ENCODE results near the gene TRPM2. TPM values are rescaled to one million over a fixed set of nuclear protein-coding genes. Genes with fewer than 3 reads are reported as not detected.

TRPM2 gene
- total and polyA plus RNA-seq, 4 experiments from 2014 or later = 0.37 to 1.7 (median 1.3) TPM; not detected in 1

DNA sequence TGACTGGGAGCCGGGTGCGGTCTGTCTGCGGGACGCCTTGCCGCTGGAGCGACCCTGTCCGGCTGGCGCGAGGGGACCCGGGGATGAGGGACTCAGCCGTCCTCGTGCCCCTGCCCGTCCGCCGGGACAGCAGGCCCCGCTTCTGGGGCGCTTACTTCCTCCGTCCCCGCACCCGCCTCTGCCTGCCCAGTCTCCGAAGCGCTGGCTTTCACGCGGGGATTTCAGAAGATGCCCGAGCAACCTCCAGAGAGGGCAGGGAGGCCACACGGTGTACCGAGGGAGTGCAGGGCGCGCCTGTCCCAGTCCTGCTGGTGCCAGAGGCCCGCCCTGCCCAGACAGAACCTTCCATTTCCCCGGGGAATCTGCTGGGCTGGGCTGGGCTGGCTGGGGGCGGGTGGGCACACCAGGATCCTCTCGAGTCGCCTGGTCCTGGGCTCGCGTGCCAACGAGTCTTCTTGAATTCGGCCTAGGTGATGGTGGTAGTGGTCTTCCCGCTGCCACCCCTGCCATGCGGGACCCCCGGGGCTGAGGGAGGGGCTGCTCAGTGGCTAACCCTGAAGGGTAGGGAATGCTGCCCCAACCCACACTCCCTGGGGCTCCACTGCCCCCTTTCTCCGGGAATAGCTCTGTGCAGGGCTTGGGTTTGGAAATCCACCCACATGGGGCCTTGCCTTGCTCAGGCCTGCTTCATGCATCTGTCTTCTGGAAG is 2.5 kb upstream of the TRPM2 start:
- H3K4me1 Mint-ChIP-seq = peaks cover 21 to 41% (median 31%) of the 10 kb centered on the region in 4 donors

DNA sequence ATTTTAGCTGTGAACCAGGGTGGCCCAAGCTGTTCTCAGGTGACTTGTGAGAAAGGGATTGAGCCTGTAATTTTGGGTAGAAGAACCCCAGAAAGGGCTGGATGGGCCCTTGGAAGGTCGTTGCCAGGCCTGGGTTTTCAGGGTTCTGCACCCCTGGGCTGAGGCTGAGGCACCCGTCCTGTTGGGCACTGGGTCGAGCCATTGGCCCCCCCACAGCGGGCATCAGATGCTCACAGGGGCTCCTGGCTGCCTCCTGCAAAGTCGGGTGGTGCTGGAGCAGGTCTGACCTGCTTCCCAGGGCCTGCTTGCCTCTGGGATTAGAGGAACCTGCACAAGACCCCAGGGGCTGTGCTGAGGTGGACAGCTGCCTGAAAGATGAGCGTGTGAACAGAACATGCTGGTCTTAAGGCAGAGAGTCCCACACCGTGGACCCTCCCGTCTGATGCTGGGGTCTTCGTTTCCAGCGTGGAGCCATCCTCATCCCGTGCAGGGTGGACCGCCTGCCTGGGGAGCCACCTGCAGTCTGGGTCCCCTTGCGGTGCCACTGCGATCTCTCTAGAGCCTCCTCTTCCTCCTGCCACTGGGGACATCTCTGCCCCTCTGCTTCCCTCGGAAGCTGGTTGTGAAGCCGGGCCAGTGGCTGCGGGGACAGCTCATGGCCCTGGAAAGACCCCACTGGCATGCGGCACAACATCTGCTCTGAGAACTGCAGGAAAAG is 1.7 kb upstream of the TRPM2 start:
- H3K4me3 ChIP-seq (ENCODE audit: low read length in 2 of 2) = no peak overlapping the region
- intact Hi-C loops (cut with micrococcal nuclease) = no loop called here
- no peak overlapping the region for H3K27ac ChIP-seq (ENCODE audit: low read depth, low read length)
- ChIA-PET POLR2A (ENCODE audit: partially characterized antibody) (no interaction called here), CTCF (ENCODE audit: partially characterized antibody) (no interaction called here)
- H3K36me3 ChIP-seq (ENCODE audit: insufficient read depth, low read length) = no peaks in the 10 kb centered on the region
- Mint-ChIP-seq H3K27me3 (peaks cover 7 to 8% of the 10 kb centered on the region in 2 donors), H3K4me3 (peak overlapping the region in 1 of 8 donors; percentile 13), H3K9me3 (no peaks in the 10 kb centered on the region), H3K27ac (peak overlapping the region in 1 of 7 donors; percentile 44), H3K36me3 (no peaks in the 10 kb centered on the region), H3K4me1 (peaks cover 21 to 48% (median 35%) of the 10 kb centered on the region in 4 donors)
- H3K9me3 ChIP-seq (ENCODE audit: control insufficient read depth in 1 of 2, low read length in 2 of 2) = no peaks in the 10 kb centered on the region
- peaks cover 37% of the 10 kb centered on the region for H3K4me1 ChIP-seq (ENCODE audit: insufficient read depth, low read length)
- no peaks in the 10 kb centered on the region for H3K27me3 ChIP-seq (ENCODE audit: insufficient read depth, low read length)
- DNase-seq = no peak

More for the DNA sequence above, 2.5 kb upstream of the TRPM2 start:
- no peaks in the 10 kb centered on the region for H3K9me3 Mint-ChIP-seq
- intact Hi-C loops (cut with micrococcal nuclease) = no loop called here
- no peak for DNase-seq
- POLR2A ChIA-PET (ENCODE audit: partially characterized antibody) = no interaction called here
- Histone ChIP-seq H3K4me1 (ENCODE audit: insufficient read depth, low read length) (peaks cover 37% of the 10 kb centered on the region), H3K4me3 (ENCODE audit: low read length in 2 of 2) (no peak overlapping the region), H3K27me3 (ENCODE audit: insufficient read depth, low read length) (no peaks in the 10 kb centered on the region), H3K36me3 (ENCODE audit: insufficient read depth, low read length) (no peaks in the 10 kb centered on the region), H3K27ac (ENCODE audit: low read depth, low read length) (no peak overlapping the region), H3K9me3 (ENCODE audit: control insufficient read depth in 1 of 2, low read length in 2 of 2) (no peaks in the 10 kb centered on the region)
- no peaks in the 10 kb centered on the region for H3K36me3 Mint-ChIP-seq
- CTCF ChIA-PET (ENCODE audit: partially characterized antibody) = no interaction called here
- H3K27me3 Mint-ChIP-seq = peaks cover 7 to 8% of the 10 kb centered on the region in 2 donors
- H3K27ac Mint-ChIP-seq = no peak overlapping the region
- H3K4me3 Mint-ChIP-seq = peak overlapping the region in 1 of 8 donors; percentile 13

DNA sequence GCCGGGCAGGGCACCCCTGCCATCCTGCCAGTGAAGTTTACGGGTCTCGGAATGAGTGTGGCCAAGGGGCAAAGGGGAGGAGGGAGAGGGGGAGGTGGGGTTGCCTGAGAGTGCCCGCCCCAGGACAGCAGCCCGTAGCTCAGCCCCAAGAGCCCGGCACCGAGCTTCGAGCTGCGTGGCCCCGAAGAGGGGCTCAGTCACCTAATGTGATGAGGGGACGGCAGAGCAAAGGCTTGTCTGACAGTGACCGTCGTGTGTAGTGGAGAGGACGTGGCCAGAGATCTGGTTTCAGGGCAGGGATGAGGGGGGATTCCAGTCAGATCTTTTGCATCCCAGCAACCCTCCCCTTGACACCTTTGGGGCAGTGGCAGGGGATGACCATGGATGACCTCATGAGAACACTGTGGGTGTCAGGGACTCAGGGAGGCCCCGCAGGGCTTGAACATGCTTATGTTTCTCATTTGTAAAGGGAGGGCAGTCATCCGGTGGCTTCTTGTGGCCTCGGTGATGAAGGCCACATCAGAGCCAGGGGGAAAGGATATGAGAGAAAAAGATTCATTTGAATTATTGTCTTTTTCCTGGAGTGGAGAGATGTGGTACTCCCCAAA is 1.1 kb upstream of the TRPM2 start:
- no peak overlapping the region for H3K27ac ChIP-seq (ENCODE audit: low read depth, low read length)
- no peak for DNase-seq
- Mint-ChIP-seq H3K27me3 (peaks cover 7 to 8% of the 10 kb centered on the region in 2 donors), H3K27ac (peak overlapping the region in 1 of 7 donors; percentile 44), H3K4me3 (peak overlapping the region in 4 of 8 donors; percentile 30 to 85 (median 82)), H3K4me1 (peaks cover 21 to 48% (median 36%) of the 10 kb centered on the region in 4 donors), H3K9me3 (no peaks in the 10 kb centered on the region), H3K36me3 (no peaks in the 10 kb centered on the region)
- no peaks in the 10 kb centered on the region for H3K27me3 ChIP-seq (ENCODE audit: insufficient read depth, low read length)
- peaks cover 37% of the 10 kb centered on the region for H3K4me1 ChIP-seq (ENCODE audit: insufficient read depth, low read length)
- intact Hi-C loops (cut with micrococcal nuclease) = no loop called here
- H3K4me3 ChIP-seq (ENCODE audit: low read length in 2 of 2) = no peak overlapping the region
- no peaks in the 10 kb centered on the region for H3K36me3 ChIP-seq (ENCODE audit: insufficient read depth, low read length)
- ChIA-PET CTCF (ENCODE audit: partially characterized antibody) (no interaction called here), POLR2A (ENCODE audit: partially characterized antibody) (interaction anchor here (1.5 to 1.6 kb wide), 2 partner anchors 13 to 14 kb away, joined by 4 to 6 read pairs; no protein-coding TSS in a partner anchor)
- H3K9me3 ChIP-seq (ENCODE audit: control insufficient read depth in 1 of 2, low read length in 2 of 2) = no peaks in the 10 kb centered on the region

DNA sequence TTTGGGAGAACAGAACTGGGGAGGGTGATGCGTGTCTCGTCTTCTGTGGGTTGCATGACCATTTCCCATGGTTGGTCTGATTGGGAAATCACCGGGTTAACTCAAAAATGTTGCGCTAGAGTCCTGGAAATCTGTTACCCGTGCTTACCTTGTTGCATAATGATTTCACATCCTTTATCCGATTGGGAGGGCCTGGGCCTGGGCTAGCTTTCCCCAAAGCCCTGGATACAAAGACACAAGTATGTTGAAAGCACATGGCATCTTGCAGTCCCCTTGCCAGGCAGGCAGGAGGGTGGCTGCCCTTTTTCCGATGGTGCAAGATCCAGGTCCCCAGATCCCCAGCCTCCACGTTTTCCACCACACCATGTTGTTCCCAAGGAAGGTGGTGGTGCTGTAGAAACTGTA is 582 bp downstream of the TRPM2 start:
- no peak for DNase-seq
- intact Hi-C loops (cut with micrococcal nuclease) = no loop called here

DNA sequence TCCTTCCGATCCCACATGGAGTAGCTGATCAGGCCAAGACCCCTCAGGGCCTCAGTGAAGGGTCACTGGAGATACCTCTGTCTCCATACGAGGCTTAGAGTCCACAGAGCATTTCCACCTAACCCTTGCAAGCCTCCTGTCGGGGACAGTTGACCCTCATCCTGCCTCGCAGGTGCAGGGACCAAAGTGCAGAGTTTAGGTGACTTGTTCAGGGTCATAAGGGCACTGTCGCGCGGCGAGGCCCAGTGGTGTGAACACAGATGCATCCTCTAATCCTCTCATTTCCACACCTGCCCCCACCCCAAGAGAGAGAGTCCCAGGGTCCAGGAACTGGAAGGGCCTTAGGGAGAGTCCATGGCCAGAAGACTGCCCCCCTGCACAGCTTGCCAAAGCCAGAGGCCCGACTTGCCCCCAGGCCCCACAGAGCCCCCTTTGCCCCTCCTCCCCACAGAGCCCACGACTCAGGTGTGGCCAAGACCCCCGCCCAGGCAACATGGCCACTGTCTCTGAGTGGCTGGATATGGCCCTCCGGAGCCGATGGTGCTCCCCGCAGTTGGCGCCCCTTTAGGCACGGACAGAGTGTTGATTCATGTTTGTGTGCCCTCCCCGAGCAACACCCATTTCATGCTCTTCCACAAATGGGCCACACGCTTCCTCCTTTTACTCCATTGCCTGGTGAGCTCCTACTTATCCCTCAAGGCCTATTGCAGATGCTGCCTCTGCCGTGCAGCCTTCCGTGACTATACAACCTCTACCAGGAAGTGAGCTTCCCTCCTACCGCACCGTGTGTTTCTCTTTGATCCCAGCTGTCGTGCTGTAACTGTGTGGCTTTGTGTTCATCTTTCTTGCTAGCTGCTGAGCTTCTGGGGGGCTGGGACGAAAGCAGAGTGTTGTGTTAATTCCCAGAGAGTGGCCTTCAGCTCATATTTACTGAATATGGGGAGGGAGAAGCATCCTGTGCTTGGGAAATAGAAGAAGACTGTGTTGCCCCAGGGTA is 1.7 kb downstream of the TRPM2 start:
- H3K36me3 Mint-ChIP-seq = no peaks in the 10 kb centered on the region
- no peak overlapping the region for H3K27ac ChIP-seq (ENCODE audit: low read depth, low read length)
- H3K4me3 Mint-ChIP-seq = peak overlapping the region in 7 of 8 donors; percentile 47 to 90 (median 75)
- H3K4me1 Mint-ChIP-seq = peaks cover 23 to 56% (median 36%) of the 10 kb centered on the region in 4 donors
- intact Hi-C loops (cut with micrococcal nuclease) = no loop called here
- no peaks in the 10 kb centered on the region for H3K27me3 ChIP-seq (ENCODE audit: insufficient read depth, low read length)
- POLR2A ChIA-PET (ENCODE audit: partially characterized antibody) = no interaction called here
- peaks cover 37% of the 10 kb centered on the region for H3K4me1 ChIP-seq (ENCODE audit: insufficient read depth, low read length)
- no peak for DNase-seq
- H3K9me3 Mint-ChIP-seq = no peaks in the 10 kb centered on the region
- CTCF ChIA-PET (ENCODE audit: partially characterized antibody) = no interaction called here
- peaks cover 3 to 4% of the 10 kb centered on the region in 2 donors for H3K27me3 Mint-ChIP-seq
- H3K4me3 ChIP-seq (ENCODE audit: low read length in 2 of 2) = no peak overlapping the region
- H3K36me3 ChIP-seq (ENCODE audit: insufficient read depth, low read length) = no peaks in the 10 kb centered on the region
- H3K9me3 ChIP-seq (ENCODE audit: control insufficient read depth in 1 of 2, low read length in 2 of 2) = no peaks in the 10 kb centered on the region
- peak overlapping the region in 5 of 7 donors; percentile 19 to 89 (median 62) for H3K27ac Mint-ChIP-seq

More for the DNA sequence above, 582 bp downstream of the TRPM2 start:
- Mint-ChIP-seq H3K27ac (peak overlapping the region in 3 of 7 donors; percentile 22 to 70 (median 63)), H3K27me3 (peaks cover 7% of the 10 kb centered on the region in 2 donors), H3K4me1 (peaks cover 21 to 53% (median 35%) of the 10 kb centered on the region in 4 donors), H3K36me3 (no peaks in the 10 kb centered on the region), H3K4me3 (peak overlapping the region; percentile 15 to 90 (median 79)), H3K9me3 (no peaks in the 10 kb centered on the region)
- H3K4me3 ChIP-seq (ENCODE audit: low read length in 2 of 2) = no peak overlapping the region
- H3K27ac ChIP-seq (ENCODE audit: low read depth, low read length) = no peak overlapping the region
- H3K9me3 ChIP-seq (ENCODE audit: control insufficient read depth in 1 of 2, low read length in 2 of 2) = no peaks in the 10 kb centered on the region
- H3K27me3 ChIP-seq (ENCODE audit: insufficient read depth, low read length) = no peaks in the 10 kb centered on the region
- H3K4me1 ChIP-seq (ENCODE audit: insufficient read depth, low read length) = peaks cover 37% of the 10 kb centered on the region
- ChIA-PET POLR2A (ENCODE audit: partially characterized antibody) (interaction anchor here (1.1 to 1.6 kb wide), 3 partner anchors 12 to 16 kb away, joined by 3 to 6 read pairs (median 4); no protein-coding TSS in a partner anchor), CTCF (ENCODE audit: partially characterized antibody) (interaction anchor here (1.3 kb wide), 1 partner anchor 440 kb away, joined by 3 read pairs; no protein-coding TSS in a partner anchor)
- no peaks in the 10 kb centered on the region for H3K36me3 ChIP-seq (ENCODE audit: insufficient read depth, low read length)

DNA sequence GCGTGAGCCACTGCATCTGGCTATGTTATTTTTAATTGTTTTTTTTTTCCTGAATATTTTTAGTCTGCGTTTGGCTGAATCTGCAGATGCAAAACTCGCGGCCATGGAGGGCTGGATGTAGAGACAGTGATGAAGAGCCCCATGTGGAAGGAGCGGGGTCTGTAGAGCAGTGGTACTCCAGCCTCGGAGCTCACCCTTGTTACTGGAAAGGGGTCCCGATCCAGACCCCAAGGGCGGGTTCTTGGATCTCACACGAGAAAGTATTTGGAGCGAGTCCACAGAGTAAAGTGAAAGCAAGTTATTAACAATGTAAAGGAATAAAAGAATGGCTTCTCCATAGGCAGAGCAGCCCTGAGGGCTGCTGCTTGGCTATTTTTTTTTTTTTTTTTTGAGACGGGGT is 2.7 kb downstream of the TRPM2 start:
- no peaks in the 10 kb centered on the region for H3K36me3 ChIP-seq (ENCODE audit: insufficient read depth, low read length)
- H3K4me1 Mint-ChIP-seq = peaks cover 25 to 58% (median 37%) of the 10 kb centered on the region in 4 donors
- peaks cover 37% of the 10 kb centered on the region for H3K4me1 ChIP-seq (ENCODE audit: insufficient read depth, low read length)
- H3K27me3 ChIP-seq (ENCODE audit: insufficient read depth, low read length) = no peaks in the 10 kb centered on the region
- no peaks in the 10 kb centered on the region for H3K9me3 Mint-ChIP-seq
- no peak overlapping the region for H3K4me3 ChIP-seq (ENCODE audit: low read length in 2 of 2)
- DNase-seq = no peak
- H3K27ac ChIP-seq (ENCODE audit: low read depth, low read length) = no peak overlapping the region
- intact Hi-C loops (cut with micrococcal nuclease) = no loop called here
- H3K36me3 Mint-ChIP-seq = no peaks in the 10 kb centered on the region
- no peaks in the 10 kb centered on the region for H3K9me3 ChIP-seq (ENCODE audit: control insufficient read depth in 1 of 2, low read length in 2 of 2)
- peak overlapping the region in 1 of 8 donors; percentile 15 for H3K4me3 Mint-ChIP-seq
- ChIA-PET CTCF (ENCODE audit: partially characterized antibody) (interaction anchor here (0.6 kb wide), 1 partner anchor 1339 kb away, joined by 4 read pairs; no protein-coding TSS in a partner anchor), POLR2A (ENCODE audit: partially characterized antibody) (no interaction called here)
- H3K27me3 Mint-ChIP-seq = peaks cover 3% of the 10 kb centered on the region in 2 donors
- peak overlapping the region in 1 of 7 donors; percentile 13 for H3K27ac Mint-ChIP-seq
